Measurements from ENCODE around the gene CD40LG. TPM values are rescaled to one million over a fixed set of nuclear protein-coding genes. Genes with fewer than 3 reads are reported as not detected.

The CD40LG gene
- total and polyA plus RNA-seq, 8 donors: 0.09 to 0.19 (median 0.11) TPM; not detected in 4

- ATAC-seq: no peak
- H3K27ac ChIP-seq: no peak overlapping the region
- no peaks in the 10 kb centered on the region for H3K4me1 ChIP-seq
- no peaks in the 10 kb centered on the region for H3K36me3 ChIP-seq
- intact Hi-C loops (cut with DNase I): no loop called here
- no peak overlapping the region for H3K4me3 ChIP-seq
- peaks cover 0 to 7% (median 2%) of the 10 kb centered on the region in 4 donors for H3K27me3 ChIP-seq
- FAIRE-seq: no peak
- 41 to 52% methylated on average over 5 of the region's 5 CpGs for WGBS, 2 donors
- DNase-seq: no peak
- no peaks in the 10 kb centered on the region for H3K9me3 ChIP-seq
- no peak for TF ChIP-seq CTCF (IDR thresholded peaks at IDR 0.05)
Observed at GRCh38 chrX:136674270-136674985, 26.5 kb downstream of the CD40LG start.

GRCh38 chrX:136679531-136679930, 31.6 kb downstream of the CD40LG start:
- Histone ChIP-seq H3K27me3 (peaks cover 0 to 7% (median 2%) of the 10 kb centered on the region in 4 donors), H3K9me3 (no peaks in the 10 kb centered on the region), H3K4me1 (no peaks in the 10 kb centered on the region), H3K4me3 (no peak overlapping the region), H3K27ac (no peak overlapping the region), H3K36me3 (no peaks in the 10 kb centered on the region)
- FAIRE-seq: no peak
- no peak for TF ChIP-seq CTCF (IDR thresholded peaks at IDR 0.05)
- DNase-seq: no peak
- WGBS, 2 donors: 45 to 67% methylated on average over 6 of the region's 6 CpGs
- no peak for ATAC-seq
- intact Hi-C loops (cut with DNase I): no loop called here

GRCh38 chrX:136684120-136684519, 36.2 kb downstream of the CD40LG start:
- WGBS, 2 donors: 50 to 81% methylated on average over 5 of the region's 5 CpGs
- Histone ChIP-seq H3K4me3 (no peak overlapping the region), H3K27ac (no peak overlapping the region), H3K4me1 (no peaks in the 10 kb centered on the region), H3K36me3 (no peaks in the 10 kb centered on the region), H3K9me3 (no peaks in the 10 kb centered on the region), H3K27me3 (peaks cover 0 to 3% (median 0%) of the 10 kb centered on the region in 4 donors)
- intact Hi-C loops (cut with DNase I): no loop called here
- no peak for ATAC-seq
- FAIRE-seq: no peak
- DNase-seq: no peak
- TF ChIP-seq CTCF (IDR thresholded peaks at IDR 0.05): no peak

GRCh38 chrX:136687457-136687856, 39.5 kb downstream of the CD40LG start:
- ATAC-seq (no peak), DNase-seq (no peak), FAIRE-seq (no peak)
- TF ChIP-seq CTCF (IDR thresholded peaks at IDR 0.05): no peak
- H3K9me3 ChIP-seq: no peaks in the 10 kb centered on the region
- no peak overlapping the region for H3K4me3 ChIP-seq
- no peaks in the 10 kb centered on the region for H3K36me3 ChIP-seq
- H3K27ac ChIP-seq: no peak overlapping the region
- whole genome bisulfite sequencing, 2 donors: 39 to 83% methylated on average over 1 of the region's 1 CpG
- no peaks in the 10 kb centered on the region for H3K4me1 ChIP-seq
- intact Hi-C loops (cut with DNase I): no loop called here
- H3K27me3 ChIP-seq: peaks cover 0 to 3% (median 0%) of the 10 kb centered on the region in 4 donors

- no peaks in the 10 kb centered on the region for H3K36me3 ChIP-seq
- no peak overlapping the region for H3K27ac ChIP-seq
- no peak overlapping the region for H3K4me3 ChIP-seq
- 58 to 70% methylated on average over 6 of the region's 6 CpGs for WGBS, 2 donors
- peaks cover 0 to 3% (median 0%) of the 10 kb centered on the region in 4 donors for H3K27me3 ChIP-seq
- no peak for FAIRE-seq
- DNase-seq: no peak
- no peak for ATAC-seq
- H3K4me1 ChIP-seq: no peaks in the 10 kb centered on the region
- intact Hi-C loops (cut with DNase I): no loop called here
- no peaks in the 10 kb centered on the region for H3K9me3 ChIP-seq
- TF ChIP-seq CTCF (IDR thresholded peaks at IDR 0.05): no peak
Observed at GRCh38 chrX:136689436-136689835, 41.5 kb downstream of the CD40LG start.
